IPS-11a (cell line): ENCODE measurements around the gene TENT4A.

ENCODE experiments used
- H3K4me3 ChIP-seq: one replicate; pipeline ENCODE4 v1.5.1; 2013; ENCODE audit warnings: low read depth, low read length, control low read depth

Gene TENT4A

GRCh38 chr5:6749026-6749716 is 35.9 kb downstream of the TENT4A start:
- no peak overlapping the region for H3K4me3 ChIP-seq

GRCh38 chr5:6750142-6750840 is 37.1 kb downstream of the TENT4A start:
- H3K4me3 ChIP-seq, result no peak overlapping the region

- no peak overlapping the region for H3K4me3 ChIP-seq
Measured at GRCh38 chr5:6750951-6751685, 37.9 kb downstream of the TENT4A start.

- no peak overlapping the region for H3K4me3 ChIP-seq
Measured at GRCh38 chr5:6752236-6752635, 39.0 kb downstream of the TENT4A start.

GRCh38 chr5:6752782-6753181 is 39.5 kb downstream of the TENT4A start:
- H3K4me3 ChIP-seq, result no peak overlapping the region

GRCh38 chr5:6753851-6754250 is 40.6 kb downstream of the TENT4A start:
- H3K4me3 ChIP-seq, result no peak overlapping the region

GRCh38 chr5:6754766-6755165 is 41.5 kb downstream of the TENT4A start:
- no peak overlapping the region for H3K4me3 ChIP-seq

GRCh38 chr5:6755519-6755918 is 42.3 kb downstream of the TENT4A start:
- no peak overlapping the region for H3K4me3 ChIP-seq

GRCh38 chr5:6755941-6756340 is 42.7 kb downstream of the TENT4A start:
- H3K4me3 ChIP-seq, result no peak overlapping the region

GRCh38 chr5:6757414-6757969 is 44.3 kb downstream of the TENT4A start:
- H3K4me3 ChIP-seq, result no peak overlapping the region

GRCh38 chr5:6758236-6758635 is 45.0 kb downstream of the TENT4A start:
- H3K4me3 ChIP-seq, result no peak overlapping the region

GRCh38 chr5:6758706-6759105 is 45.5 kb downstream of the TENT4A start:
- H3K4me3 ChIP-seq, result no peak overlapping the region

GRCh38 chr5:6759401-6759800 is 46.2 kb downstream of the TENT4A start:
- no peak overlapping the region for H3K4me3 ChIP-seq

GRCh38 chr5:6759983-6760382 is 46.8 kb downstream of the TENT4A start:
- H3K4me3 ChIP-seq, result no peak overlapping the region

- H3K4me3 ChIP-seq, result no peak overlapping the region
Measured at GRCh38 chr5:6760686-6761085, 47.5 kb downstream of the TENT4A start.

- H3K4me3 ChIP-seq, result no peak overlapping the region
Measured at GRCh38 chr5:6761333-6761732, 48.1 kb downstream of the TENT4A start.

GRCh38 chr5:6762116-6762515 is 48.9 kb downstream of the TENT4A start:
- no peak overlapping the region for H3K4me3 ChIP-seq

- H3K4me3 ChIP-seq, result no peak overlapping the region
Measured at GRCh38 chr5:6762697-6763096, 49.5 kb downstream of the TENT4A start.

GRCh38 chr5:6763191-6763590 is 50.0 kb downstream of the TENT4A start:
- no peak overlapping the region for H3K4me3 ChIP-seq

GRCh38 chr5:6765612-6766525 is 52.6 kb downstream of the TENT4A start:
- H3K4me3 ChIP-seq, result no peak overlapping the region
